Activated CD8-positive, alpha-beta memory T cell treated with anti-CD3 and anti-CD28 coated beads, Interleukin-2, amount 50 U/mL, for 1 hour (primary cell): ENCODE results near the gene CDH4.
"Not testable (repeated sequence)": the region's sequence is repeated elsewhere in the genome, so short reads cannot be mapped to it uniquely, and the experiment has no call there.

Experiments
- DNase-seq: peaks from one replicate; pipeline ENCODE4 v3.0.0-alpha.2; 2020; ENCODE audit errors: extremely low read depth

The CDH4 gene

DNA sequence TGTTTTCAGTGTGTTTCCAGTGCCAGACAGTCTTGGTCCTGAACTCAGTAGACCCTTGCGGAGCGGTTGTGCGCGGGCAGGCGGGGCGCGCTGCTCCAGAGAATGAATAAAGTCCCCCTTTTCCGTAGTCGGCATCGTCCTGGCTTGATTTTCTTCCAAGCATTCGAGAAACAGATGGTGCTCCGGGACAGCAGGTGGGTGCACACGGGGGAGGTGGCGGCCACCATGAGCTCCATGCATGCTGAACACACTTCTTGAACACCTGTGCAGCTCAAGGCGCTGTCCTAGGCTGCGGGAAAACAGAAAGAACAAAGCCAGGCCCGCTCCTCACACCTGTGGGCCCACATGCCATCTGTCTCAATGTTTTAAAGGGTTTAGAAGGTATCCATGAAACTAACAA is 688.4 kb downstream of the CDH4 start:
- DNase-seq = no peak

GRCh38 chr20:61940976-61941720 is 689.1 kb downstream of the CDH4 start:
- DNase-seq = no peak

- no peak for DNase-seq
Observed at GRCh38 chr20:61941721-61942405, 689.8 kb downstream of the CDH4 start.

DNA sequence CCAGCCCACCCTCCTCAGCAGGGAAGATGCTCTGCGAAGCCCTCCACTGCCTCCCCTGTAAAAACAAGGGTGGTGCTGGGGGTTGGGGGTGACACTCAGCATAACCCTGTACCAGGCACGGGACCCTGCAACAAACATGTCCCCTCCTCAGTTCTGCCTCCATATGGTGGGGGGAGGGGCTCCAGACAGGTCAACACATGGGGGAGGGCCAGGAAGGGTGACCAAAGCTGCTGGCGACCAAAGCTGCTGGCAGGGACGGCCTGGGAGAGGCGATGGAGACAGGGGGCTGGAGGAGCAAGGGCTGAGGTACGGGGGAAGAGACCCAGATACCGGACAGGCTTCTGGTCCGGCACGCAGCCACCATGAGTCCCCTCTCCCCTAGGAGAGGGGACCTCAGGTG is 690.5 kb downstream of the CDH4 start:
- DNase-seq = no peak

GRCh38 chr20:61944967-61945366 is 692.9 kb downstream of the CDH4 start:
- DNase-seq = not testable (repeated sequence)

- DNase-seq = not testable (repeated sequence)
Observed at GRCh38 chr20:61945495-61945894, 693.4 kb downstream of the CDH4 start.

DNA sequence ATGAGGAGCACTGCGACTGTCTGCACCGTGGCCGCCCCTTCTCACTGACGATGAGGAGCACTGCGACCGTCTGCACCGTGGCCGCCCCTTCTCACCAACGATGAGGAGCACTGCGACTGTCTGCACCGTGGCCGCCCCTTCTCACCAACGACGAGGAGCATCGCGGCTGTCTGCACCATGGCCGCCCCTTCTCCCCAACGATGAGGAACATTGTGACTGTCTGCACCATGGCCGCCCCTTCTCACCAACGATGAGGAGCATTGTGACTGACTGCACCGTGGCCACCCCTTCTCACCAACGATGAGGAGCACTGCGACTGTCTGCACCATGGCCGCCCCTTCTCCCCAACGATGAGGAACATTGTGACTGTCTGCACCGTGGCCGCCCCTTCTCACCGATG is 696.0 kb downstream of the CDH4 start:
- DNase-seq = not testable (repeated sequence)

DNA sequence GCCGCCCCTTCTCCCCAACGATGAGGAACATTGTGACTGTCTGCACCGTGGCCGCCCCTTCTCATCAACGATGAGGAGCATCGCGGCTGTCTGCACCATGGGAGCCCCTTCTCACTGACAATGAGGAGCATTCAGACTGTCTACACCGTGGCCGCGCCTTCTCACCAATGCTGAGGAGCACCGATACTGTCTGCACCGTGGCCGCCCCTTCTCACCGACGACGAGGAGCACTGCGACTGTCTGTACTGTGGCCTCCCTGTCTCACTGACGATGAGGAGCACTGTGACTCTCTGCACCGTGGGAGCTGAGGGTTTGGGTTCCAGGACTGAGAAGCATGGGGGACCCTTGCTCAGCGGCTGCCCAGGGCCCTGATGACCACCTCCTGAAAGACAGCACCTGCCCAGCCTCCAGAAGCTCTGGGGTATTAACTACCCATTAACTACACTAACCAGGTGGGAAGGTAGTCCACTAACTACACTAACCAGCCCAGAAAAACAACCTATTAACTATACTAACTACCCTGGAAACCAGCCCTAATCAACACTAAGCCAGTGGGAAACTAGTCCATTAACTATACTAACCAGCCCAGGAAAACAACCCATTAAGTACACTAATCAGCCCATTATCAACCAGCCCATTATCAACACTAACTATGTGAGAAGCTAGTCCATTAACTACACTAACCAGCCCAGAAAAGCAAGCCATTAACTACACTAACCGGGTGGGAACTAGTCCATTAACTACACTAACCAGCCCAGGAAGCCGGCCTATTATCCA is 696.7 kb downstream of the CDH4 start:
- DNase-seq = no peak

DNA sequence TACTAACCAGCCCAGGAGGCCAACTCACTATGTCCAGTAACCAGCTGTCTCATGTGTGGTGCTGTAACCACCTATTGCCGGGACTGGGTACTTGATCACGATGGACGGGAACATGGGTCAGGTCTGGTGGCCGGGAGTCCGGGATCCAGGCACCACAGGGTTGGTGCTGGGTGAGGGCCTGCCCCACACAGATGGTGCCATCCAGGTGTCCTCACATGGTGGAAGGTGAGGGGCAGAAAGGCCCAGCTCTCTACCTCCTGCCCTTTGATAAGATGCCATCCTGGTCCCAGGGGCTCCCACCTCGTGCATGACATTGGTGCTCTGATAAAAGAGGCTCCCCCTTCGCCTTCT is 697.3 kb downstream of the CDH4 start:
- DNase-seq = no peak

GRCh38 chr20:61949714-61950640 is 697.9 kb downstream of the CDH4 start:
- DNase-seq = no peak

DNA sequence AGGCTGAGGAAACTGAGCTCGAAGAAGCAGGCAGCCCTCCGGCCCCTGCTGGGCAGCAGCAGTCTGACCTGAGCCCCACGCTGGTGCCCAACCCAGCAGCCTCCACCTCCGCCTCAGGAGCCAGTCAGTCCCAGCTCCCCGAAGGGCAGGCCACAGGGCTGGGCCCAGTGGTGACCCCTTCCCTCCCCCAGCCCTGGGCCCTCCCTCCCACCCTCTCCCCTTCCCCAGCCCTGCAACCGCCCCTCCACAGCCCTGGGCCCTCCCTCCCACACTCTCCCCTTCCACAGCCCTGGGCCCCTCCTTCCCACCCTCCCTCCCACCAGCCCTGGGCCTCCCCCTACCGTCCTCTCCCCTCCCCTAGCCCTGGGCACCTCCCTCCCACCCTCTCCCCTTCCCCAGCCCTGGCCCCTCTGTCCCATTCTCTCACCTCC is 698.6 kb downstream of the CDH4 start:
- no peak for DNase-seq

DNA sequence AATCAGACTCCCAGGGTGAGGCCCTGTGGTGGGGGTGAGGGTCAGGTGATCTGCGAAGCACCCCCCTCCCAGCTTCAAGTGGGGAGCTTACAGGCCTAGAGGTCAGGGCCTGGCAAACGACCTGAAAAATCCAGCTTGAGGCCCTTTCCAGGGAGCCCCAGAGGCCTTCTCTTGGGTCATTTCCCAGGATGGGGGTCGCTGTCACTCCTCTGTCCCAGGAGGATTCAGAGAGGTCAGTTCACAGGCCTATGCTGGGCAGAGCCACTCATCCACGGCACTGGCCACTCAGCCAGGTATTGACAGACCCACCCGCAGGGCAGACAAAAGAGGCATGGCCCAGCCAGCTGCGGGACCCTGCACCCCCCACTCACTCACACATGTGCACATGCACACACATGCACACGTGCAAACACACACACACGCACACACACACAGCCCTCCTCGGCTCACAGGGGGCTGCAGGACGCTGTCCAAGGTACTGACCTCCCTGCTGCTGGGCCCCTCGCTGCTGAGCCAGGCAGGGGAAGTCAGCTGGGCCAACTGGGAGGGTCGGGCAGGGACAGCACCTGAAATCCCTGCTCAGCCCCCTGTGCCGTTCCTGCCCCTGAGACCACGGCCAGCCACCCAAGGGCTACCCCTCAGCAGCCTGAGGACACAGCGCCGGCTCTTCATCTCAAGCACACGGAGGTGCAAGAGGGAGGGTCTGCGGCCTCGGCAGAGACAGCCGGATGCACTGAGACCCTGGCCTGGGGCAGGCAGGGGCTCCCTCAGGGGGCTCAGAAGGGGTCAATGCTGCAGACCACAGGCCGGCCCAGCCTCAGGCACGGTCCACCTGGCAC is 699.9 kb downstream of the CDH4 start:
- no peak for DNase-seq

DNA sequence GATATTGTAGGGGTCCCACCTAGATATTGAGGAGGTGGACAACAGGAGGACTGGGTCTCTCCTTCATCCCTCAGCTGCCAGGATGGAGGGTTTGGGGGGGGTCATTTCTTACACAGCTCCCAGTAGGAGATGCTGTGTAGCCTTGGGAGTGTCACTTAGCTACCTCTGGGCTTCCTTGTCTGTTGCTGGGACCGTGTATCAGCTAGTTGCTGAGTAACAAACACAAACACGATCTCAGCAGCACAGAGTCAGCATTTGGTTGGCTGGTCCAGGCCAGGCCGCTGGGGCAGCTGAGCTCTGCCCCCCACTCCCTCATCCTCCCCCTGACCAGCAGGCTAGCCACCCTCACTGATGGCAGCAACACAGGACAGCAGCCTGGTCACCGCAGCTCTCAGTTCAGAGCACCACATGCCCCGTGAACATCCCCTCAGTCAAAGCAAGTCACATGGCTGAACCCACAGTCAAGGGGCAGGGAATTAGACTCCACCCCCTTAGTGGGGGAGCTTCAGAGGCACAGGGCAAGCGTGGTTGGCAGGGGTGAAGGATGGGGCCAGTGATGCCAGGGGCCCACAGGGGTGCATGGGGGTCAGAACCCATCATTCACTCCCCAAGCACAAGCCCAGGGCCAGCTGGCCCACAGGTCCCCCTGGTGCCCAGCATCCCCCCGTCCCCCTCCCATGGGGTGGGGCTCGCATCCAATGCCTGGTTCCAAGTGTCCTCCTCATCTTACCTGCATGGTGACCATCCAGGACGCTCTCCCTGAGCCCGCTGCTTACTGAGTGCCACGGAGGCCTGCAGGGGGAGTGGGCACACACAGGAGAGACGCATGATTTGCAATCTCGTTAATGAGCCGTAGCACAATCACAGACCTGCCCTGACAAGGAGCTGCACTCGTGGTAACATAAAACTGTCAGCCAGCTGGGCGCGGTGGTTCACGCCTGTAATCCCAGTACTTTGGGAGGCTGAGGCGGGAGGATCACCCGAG is 701.3 kb downstream of the CDH4 start:
- no peak for DNase-seq

GRCh38 chr20:61954276-61955021 is 702.4 kb downstream of the CDH4 start:
- no peak for DNase-seq

GRCh38 chr20:61955668-61956395 is 703.8 kb downstream of the CDH4 start:
- no peak for DNase-seq

DNA sequence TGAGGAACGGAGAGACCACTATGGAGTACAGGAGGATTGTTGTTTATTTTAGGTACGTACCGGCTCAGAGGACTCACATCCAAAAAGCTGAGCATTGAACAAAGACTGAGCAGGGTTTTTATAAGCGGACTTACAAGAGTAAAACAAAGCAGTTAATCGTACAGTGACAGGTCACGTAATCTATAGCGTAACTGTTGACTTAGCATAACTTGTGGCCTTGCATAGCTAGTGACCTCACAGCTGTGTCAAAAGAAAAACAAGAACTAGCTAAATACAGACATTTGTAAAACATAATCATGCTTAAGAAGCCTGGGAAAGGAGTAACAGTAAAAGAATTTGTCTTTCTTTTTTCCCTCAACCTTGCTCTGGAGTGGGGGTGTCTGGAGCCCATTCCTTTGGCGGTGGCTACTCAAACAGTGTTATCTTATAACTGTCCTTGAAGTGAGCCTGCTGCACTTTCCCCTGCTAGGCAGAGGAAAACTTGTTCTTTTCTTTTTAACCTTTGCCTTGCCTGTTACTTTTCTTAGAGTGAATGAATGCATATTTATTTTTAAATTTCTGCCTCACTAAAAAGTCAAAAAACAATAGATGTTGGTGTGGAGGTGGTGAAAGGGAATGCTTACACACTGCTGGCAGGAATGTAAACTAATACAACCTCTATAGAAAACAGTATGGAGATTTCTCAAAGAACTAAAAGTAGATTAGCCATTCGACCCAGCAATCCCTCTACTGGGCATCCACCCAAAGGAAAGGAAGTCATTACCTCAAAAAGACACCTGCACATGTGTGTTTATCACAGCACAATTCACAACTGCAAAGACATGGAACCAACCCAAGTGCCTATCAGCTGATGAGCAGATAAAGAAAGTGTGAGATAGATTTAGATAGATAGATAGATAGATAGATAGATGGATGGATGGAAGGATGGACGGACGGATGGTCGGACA is 704.6 kb downstream of the CDH4 start:
- DNase-seq = no peak
